HepG2 (cell line): Measurements from ENCODE around the gene COL25A1. TPM values are rescaled to one million over a fixed set of nuclear protein-coding genes. Genes with fewer than 3 reads are reported as not detected.

Experiments used
- ATAC-seq: fragments of 200-7000 bp; cut with Tn5 transposase; 3 replicates; pipeline ENCODE4 v1.9.1; 2020; ENCODE audit warnings: mild to moderate bottlenecking, moderate library complexity
- BruUV-seq: library from RNA; stranded (reverse); fragments of 400-500 nt; replicated peaks from 2 replicates; lab custom pipeline; 2021; lab: Mats Ljungman, UMichigan
- CTCF ChIA-PET: fragments of 300-600 bp; formaldehyde crosslinking; extraction: SDS; loops from one replicate; lab custom pipeline; 2021; ENCODE audit warnings: low total read pairs, inconsistent platforms, low intra/inter-chr PET ratio; lab: Yijun Ruan, JAX
- POLR2A ChIA-PET: fragments of 350-600 bp; sonication (Branson Sonifier 250); formaldehyde crosslinking; loops from one replicate; lab custom pipeline; 2020; ENCODE audit warnings: antibody characterized with exemption, inconsistent platforms; lab: Yijun Ruan, JAX
- DNase-seq: peaks from one replicate; pipeline ENCODE4 v3.0.0-alpha.2; 2015; ENCODE audit warnings: low spot score
- FAIRE-seq: peaks from 3 replicates; lab custom pipeline; 2011; peaks lifted over from hg19 to GRCh38; lab: Jason Lieb, UNC
- H2AFZ ChIP-seq: one replicate; pipeline ENCODE4 v1.6.1; 2011; ENCODE audit warnings: low read length, inconsistent platforms
- H3K27ac ChIP-seq: fragments of 300-600 bp; 3 replicates; pipeline ENCODE4 v1.8.0; 2011; ENCODE audit warnings: mixed run types, mild to moderate bottlenecking, mixed read lengths, low read length, inconsistent platforms; ENCODE audit not compliant: insufficient read depth; ENCODE audit errors: extremely low read length
- H3K27me3 ChIP-seq, 2 experiments: fragments of 200-600 bp in 1 of 2; 2 replicates in 1 of 2; 3 replicates in 1 of 2; pipeline versions ENCODE4 v1.6.0 to v1.8.0; 2011; ENCODE audit warnings: low read length in 2 of 2, mild to moderate bottlenecking in 2 of 2, moderate library complexity in 2 of 2, inconsistent platforms in 1 of 2; ENCODE audit not compliant: insufficient read depth in 2 of 2, control insufficient read depth in 1 of 2
- H3K36me3 ChIP-seq, 2 experiments: fragments of 200-600 bp in 1 of 2; replicated peaks in 1 of 2; 2 replicates in 1 of 2; 3 replicates in 1 of 2; pipeline versions ENCODE4 v1.5.1 to v1.8.0; 2011; ENCODE audit warnings: low read length in 2 of 2, inconsistent platforms in 1 of 2; ENCODE audit not compliant: insufficient read depth in 2 of 2, control insufficient read depth in 1 of 2
- H3K4me1 ChIP-seq: 2 replicates; pipeline ENCODE4 v1.5.1; 2012; ENCODE audit warnings: low read length, inconsistent platforms; ENCODE audit not compliant: insufficient read depth
- H3K4me2 ChIP-seq: 2 replicates; pipeline ENCODE4 v1.6.0; 2011; ENCODE audit warnings: low read depth, low read length, inconsistent platforms
- H3K4me3 ChIP-seq, 3 experiments: fragments of 200-600 bp in 1 of 3; sonication (generic), shearing (Covaris generic) in 1 of 3; replicated peaks in 1 of 3; 2 replicates each; pipeline ENCODE4 v1.5.1; 2011 to 2016; ENCODE audit warnings: low read length in 3 of 3, inconsistent platforms in 2 of 3, low read depth in 2 of 3, mild to moderate bottlenecking in 2 of 3, control low read depth in 1 of 3, mixed read lengths in 1 of 3; ENCODE audit not compliant: insufficient read depth in 1 of 3
- H3K79me2 ChIP-seq: one replicate; pipeline ENCODE4 v1.6.1; 2011; ENCODE audit warnings: low read length, inconsistent platforms; ENCODE audit not compliant: insufficient read depth
- H3K9ac ChIP-seq: 2 replicates; pipeline ENCODE4 v1.6.0; 2011; ENCODE audit warnings: mild to moderate bottlenecking, low read depth, low read length, inconsistent platforms; ENCODE audit not compliant: insufficient read depth
- H3K9me3 ChIP-seq: 2 replicates; pipeline ENCODE4 v1.5.1; 2012; ENCODE audit warnings: mild to moderate bottlenecking, low read length
- H4K20me1 ChIP-seq: 2 replicates; pipeline ENCODE4 v1.6.0; 2011; ENCODE audit warnings: inconsistent platforms, mild to moderate bottlenecking, low read length, moderate library complexity; ENCODE audit not compliant: insufficient read depth
- ARHGAP35 ChIP-seq: sonication (generic); formaldehyde crosslinking; IDR thresholded peaks from 2 replicates; pipeline ENCODE4 v1.9.0; 2022; ENCODE audit warnings: mild to moderate bottlenecking, inconsistent platforms, moderate library complexity, missing genetic modification reagents, borderline replicate concordance
- MAFF ChIP-seq: IDR thresholded peaks from 2 replicates; pipeline ENCODE4 v1.6.1; 2011; ENCODE audit warnings: low read depth, low read length, improper control_type of control experiment
- MED1 ChIP-seq: sonication (generic); formaldehyde crosslinking; IDR thresholded peaks from 2 replicates; pipeline ENCODE4 v1.4.0; 2020; ENCODE audit warnings: missing genetic modification reagents
- MEIS2 ChIP-seq: sonication (generic); formaldehyde crosslinking; IDR thresholded peaks from 2 replicates; pipeline ENCODE4 v1.9.0; 2021; ENCODE audit warnings: mild to moderate bottlenecking, missing genetic modification reagents
- NBN ChIP-seq: fragments of 450-650 bp; conservative IDR thresholded peaks from 2 replicates; pipeline ENCODE4 v1.6.1; 2017
- NR1H2 ChIP-seq: sonication (generic); formaldehyde crosslinking; IDR thresholded peaks from 2 replicates; pipeline ENCODE4 v1.8.1; 2022; ENCODE audit warnings: low read depth, missing genetic modification reagents, borderline replicate concordance
- RFXAP ChIP-seq: sonication (generic); formaldehyde crosslinking; IDR thresholded peaks from 2 replicates; pipeline ENCODE4 v1.4.0; 2020; ENCODE audit warnings: missing genetic modification reagents, borderline replicate concordance
- ZNF264 ChIP-seq: sonication (generic); formaldehyde crosslinking; IDR thresholded peaks from 2 replicates; pipeline ENCODE4 v1.4.0; 2020; ENCODE audit warnings: missing genetic modification reagents
- ZNF496 ChIP-seq: sonication (generic); formaldehyde crosslinking; IDR thresholded peaks from 2 replicates; pipeline ENCODE4 v1.8.1; 2023; ENCODE audit warnings: mild to moderate bottlenecking, moderate library complexity, missing genetic modification reagents; ENCODE audit not compliant: insufficient replicate concordance
- WGBS: methylation state at CpG from one replicate; pipeline ENCODE4 v1.1.6; 2017; ENCODE audit warnings: low lambda C conversion rate; 5-methylcytosine and 5-hydroxymethylcytosine counted together
- in situ Hi-C: cut with HindIII; loops from 2 replicates; pipeline ENCODE4 v1.10.0; 2017; ENCODE audit warnings: low pct_unique_long_range_greater_than_20kb; ENCODE audit not compliant: extremely low pct_ligation_motif_present
- intact Hi-C: fragments of 100-400 bp; cut with micrococcal nuclease; formaldehyde crosslinking; loops from one replicate; pipeline ENCODE4 v1.10.0; 2022; ENCODE audit not compliant: unreplicated experiment
- polyA plus RNA-seq, 8 experiments: library from polyadenylated mRNA; depleted of rRNA in 3 of 8; stranded (reverse) in 7 of 8; unstranded in 1 of 8; fragments of >200 nt; fragmentation: Illumina TruSeq in 4 of 8; extraction: Trizol in 4 of 8; gene quantifications; 2 replicates each; pipeline versions ENCODE4 v1.2.1 to v1.2.3, GENCODE V29; 2011 to 2016; ENCODE audit warnings: low read depth in 4 of 8, missing spikeins in 1 of 8, mixed read lengths in 1 of 8; ENCODE audit not compliant: insufficient read depth in 1 of 8
- total RNA-seq, 5 experiments: library from RNA; depleted of rRNA; stranded (reverse); fragments of >200 nt; fragmentation: Illumina TruSeq; extraction: Trizol; gene quantifications; 2 replicates each; pipeline ENCODE4 v1.2.3, GENCODE V29; 2016; ENCODE audit warnings: low read depth in 1 of 5
- TF ChIP-seq, protein P1 (sequence below): sonication (generic); formaldehyde crosslinking; IDR thresholded peaks from 2 replicates; pipeline ENCODE4 v1.4.0; 2020; ENCODE audit warnings: mild to moderate bottlenecking, missing genetic modification reagents

The COL25A1 gene
- total and polyA plus RNA-seq, 2 of the 13 experiments (the other 11 are each of a cell fraction or from before 2014, with no cell fraction given) = not detected

DNA sequence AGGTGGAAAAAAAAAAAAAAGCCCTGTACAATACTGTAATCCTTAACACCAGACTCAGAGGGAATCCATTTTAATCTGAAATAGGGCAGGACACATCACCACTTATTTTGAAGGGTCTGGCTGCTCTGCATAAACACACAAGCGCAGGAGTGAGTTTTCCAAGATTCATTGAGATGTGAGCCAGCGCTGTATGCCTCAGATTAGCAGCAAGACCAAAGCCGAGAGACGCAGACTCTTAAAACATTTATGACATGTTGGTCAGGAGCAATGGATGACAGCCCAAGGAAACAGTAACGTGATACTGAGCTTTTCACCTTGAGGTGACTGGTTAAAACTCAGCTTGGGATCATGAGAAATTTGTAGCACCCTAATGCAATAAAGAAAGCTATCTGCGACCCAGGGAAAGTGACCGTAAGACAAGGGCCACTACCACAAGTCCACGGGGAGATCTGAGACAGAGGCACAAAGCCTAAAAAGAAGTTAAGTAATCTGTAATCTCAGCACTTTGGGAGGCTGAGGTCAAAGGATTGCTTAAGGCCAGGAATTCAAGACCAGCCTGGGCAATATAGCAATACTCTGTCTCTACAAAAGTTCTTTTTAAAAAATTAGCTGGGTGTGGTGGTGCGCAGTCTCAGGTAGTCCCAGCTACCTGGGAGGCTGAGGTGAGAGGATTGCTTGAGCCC, 210.6 kb downstream of the COL25A1 start:
- H3K36me3 ChIP-seq = no peaks in the 10 kb centered on the region
- 28% methylated on average over 8 of the region's 9 CpGs for WGBS
- no peak overlapping the region for H3K9ac ChIP-seq
- intact Hi-C loops (no loop called here), in situ Hi-C loops (no loop called here)
- no peak overlapping the region for H3K4me2 ChIP-seq
- H3K27me3 ChIP-seq = no peaks in the 10 kb centered on the region
- TF ChIP-seq MAFF (no peak), NR1H2 (CRISPR knock-in tag) (no peak), MED1 (CRISPR knock-in tag) (no peak), ARHGAP35 (no peak), RFXAP (CRISPR knock-in tag) (no peak), ZNF264 (CRISPR knock-in tag) (no peak), ZNF496 (CRISPR knock-in tag) (no peak), MEIS2 (no peak), NBN (no peak)
- TF ChIP-seq, protein P1, sequence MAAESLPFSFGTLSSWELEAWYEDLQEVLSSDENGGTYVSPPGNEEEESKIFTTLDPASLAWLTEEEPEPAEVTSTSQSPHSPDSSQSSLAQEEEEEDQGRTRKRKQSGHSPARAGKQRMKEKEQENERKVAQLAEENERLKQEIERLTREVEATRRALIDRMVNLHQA (CRISPR knock-in tag) = no peak
- DNase-seq (no peak), ATAC-seq (no peak), FAIRE-seq (no peak)
- H3K27ac ChIP-seq = no peak overlapping the region
- CTCF ChIA-PET = no interaction called here
- BruUV-seq = no TSS peak
- POLR2A ChIA-PET = no interaction called here
- H3K4me1 ChIP-seq = no peaks in the 10 kb centered on the region
- H4K20me1 ChIP-seq = no peaks in the 10 kb centered on the region
- H2AFZ ChIP-seq = no peak overlapping the region
- H3K79me2 ChIP-seq = no peaks in the 10 kb centered on the region
- H3K9me3 ChIP-seq = no peaks in the 10 kb centered on the region
- no peak overlapping the region for H3K4me3 ChIP-seq
